Cerebellar cortex (tissue), 1 donor: ENCODE results near the gene OPRD1.
A peak's percentile ranks its signal among the peaks of the same experiment; 100 is the strongest.
"Not testable (repeated sequence)": the region's sequence is repeated elsewhere in the genome, so short reads cannot be mapped to it uniquely, and the experiment has no call there.

Experiments
- DNase-seq: peaks from one replicate; pipeline ENCODE4 v3.0.0-alpha.2; 2015; ENCODE audit warnings: low spot score

The OPRD1 gene

GRCh38 chr1:28801461-28801860 lies 10.5 kb upstream of the OPRD1 start:
- no peak for DNase-seq

DNA sequence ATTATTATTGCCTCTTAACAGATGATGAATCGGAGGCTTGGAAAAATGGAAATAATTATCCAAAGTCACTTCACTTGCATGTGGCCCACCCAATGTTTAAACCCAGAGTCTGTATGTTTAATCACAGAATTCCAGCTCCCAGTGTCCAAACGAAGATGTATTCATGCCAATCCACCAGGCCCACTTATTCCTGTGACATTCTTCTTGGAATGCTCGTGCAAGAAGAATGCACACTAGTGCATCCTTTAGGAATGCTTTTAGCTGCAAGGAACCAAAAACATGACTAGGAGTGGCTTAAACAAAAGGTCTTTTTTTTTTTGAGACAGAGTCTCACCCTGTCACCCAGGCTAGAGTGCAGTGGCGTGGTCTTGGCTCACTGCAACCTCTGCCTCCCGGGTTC lies 8.9 kb upstream of the OPRD1 start:
- no peak for DNase-seq

GRCh38 chr1:28803662-28804061 lies 8.3 kb upstream of the OPRD1 start:
- no peak for DNase-seq

- no peak for DNase-seq
Measured at GRCh38 chr1:28804071-28804470, 7.9 kb upstream of the OPRD1 start.

DNA sequence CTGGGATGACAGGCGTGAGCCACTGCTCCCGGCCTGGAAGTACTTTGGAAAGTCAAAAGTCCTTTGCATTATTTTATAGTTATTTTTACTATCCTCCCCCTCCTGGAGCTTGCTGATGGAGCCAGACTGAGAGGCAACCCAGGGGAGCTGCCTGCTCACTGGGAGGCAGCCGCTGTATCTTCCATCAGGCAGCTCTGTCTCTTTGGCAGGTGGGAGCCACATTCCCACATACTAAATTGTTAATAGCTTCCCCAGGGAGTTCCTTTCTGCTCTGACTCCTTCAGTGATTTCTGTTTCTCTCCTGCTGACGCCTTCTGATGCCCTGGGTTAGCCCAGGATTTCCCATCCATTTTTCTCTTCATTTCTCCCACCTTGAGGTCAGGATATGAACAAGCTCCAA lies 4.9 kb upstream of the OPRD1 start:
- DNase-seq: no peak

DNA sequence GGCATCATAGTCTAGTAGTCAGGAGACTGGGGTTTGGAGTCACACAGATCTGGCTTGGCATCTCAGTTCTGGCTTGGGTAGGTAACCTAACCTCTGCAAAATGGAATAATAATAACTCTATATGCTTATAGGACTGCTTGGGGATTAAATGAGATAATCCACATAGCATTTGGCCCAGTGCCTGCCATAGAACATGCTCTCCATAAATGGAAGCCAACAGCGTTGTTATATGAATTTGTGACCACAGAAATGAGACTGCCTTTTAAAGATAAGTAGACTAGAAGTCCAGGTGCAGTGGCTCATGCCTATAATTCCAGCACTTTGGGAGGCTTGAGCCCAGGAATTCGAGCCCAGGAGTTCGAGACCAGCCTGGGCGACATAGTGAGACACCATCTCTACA lies 4.0 kb upstream of the OPRD1 start:
- no peak for DNase-seq

GRCh38 chr1:28811369-28811765 lies 603 bp upstream of the OPRD1 start:
- DNase-seq: no peak

DNA sequence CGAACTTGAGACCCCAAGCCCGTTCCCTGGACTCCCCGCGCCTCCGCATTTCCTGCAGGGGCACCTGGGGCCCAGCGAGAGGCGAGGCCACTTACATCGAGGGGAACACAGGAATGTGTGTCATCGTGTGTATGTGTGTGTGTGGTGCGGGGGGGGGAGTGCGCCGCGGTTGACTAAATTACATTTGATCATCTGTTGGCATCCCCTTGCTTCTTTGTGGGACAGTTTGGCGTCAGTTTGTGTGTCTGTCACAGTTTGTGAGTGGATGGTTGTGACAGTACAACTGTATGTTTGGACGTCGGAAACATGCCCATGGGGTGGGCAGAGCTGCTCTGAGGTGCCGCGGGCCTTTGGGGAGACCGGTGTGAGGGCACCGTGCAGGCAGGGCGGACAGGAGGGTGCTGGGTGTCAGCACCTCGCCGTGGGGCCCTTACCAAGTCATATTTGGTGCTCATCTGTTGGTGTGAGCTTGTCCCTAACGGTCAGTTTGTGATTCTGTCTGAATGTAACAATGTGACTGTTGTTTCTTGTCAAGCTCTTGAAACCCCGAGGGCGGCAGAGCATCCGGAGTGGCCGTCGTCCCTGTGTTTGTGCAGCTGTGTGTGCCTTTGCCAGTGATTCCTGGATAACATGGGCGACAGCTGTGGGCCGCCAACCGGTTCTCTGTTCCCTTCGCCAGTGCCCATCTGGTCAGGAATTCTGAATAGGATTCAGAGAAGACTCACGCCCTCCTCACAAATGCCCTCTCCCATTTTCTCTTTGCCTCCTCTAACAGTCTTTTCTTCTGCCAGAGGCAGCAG lies 899 bp downstream of the OPRD1 start:
- DNase-seq: no peak

GRCh38 chr1:28813931-28814465 lies 2.0 kb downstream of the OPRD1 start:
- no peak for DNase-seq

DNA sequence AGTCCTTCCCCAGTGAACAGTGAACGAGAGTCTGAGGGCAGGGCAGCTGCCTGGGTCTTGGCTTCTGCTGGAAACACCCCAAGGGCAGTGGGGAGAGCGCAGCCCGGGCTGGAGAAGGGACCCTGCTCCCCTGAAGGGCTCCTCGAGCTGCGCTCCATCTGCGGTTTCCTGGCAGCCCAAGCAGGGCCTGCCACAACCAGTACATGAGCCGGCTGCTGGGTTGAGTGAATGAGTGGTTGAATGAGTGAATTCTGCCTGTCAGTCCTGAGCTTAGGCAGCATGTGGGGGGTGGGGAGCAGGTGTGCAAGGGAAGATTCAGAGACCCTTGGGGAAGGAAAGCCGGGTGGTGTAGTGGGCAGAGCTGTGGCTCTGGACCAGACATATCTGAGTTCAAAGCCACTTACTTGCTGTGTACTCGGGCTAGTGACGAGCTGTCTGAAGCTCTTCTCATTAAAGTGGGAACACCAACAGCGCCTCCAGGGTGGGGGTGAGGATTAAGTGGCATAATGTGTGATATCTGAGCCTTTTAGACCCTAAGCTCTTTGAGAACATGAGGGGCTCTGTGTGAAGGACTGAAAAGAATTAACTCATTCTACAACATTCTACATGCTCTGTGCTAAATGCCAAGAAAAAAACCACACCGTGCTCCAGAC lies 3.7 kb downstream of the OPRD1 start:
- no peak for DNase-seq

DNA sequence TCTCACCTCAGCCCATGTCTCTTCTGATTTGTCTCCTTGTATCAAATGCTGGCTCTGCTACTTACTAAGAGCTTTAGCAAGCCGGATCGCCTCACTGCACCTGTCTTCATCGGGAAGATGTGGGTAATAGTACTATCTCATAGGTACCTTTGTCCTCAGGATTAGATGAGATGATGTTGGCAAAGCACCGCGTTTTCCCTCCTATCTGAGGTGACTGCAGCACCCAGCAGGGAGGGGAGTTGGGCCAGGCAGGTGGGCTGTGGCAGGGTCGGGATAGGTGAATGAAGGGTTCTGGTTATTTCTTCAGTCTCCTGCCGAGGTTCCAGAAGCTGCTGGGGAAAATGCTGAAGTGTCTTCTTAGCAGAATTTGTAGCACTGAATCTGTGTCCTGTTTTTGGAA lies 5.2 kb downstream of the OPRD1 start:
- no peak for DNase-seq

DNA sequence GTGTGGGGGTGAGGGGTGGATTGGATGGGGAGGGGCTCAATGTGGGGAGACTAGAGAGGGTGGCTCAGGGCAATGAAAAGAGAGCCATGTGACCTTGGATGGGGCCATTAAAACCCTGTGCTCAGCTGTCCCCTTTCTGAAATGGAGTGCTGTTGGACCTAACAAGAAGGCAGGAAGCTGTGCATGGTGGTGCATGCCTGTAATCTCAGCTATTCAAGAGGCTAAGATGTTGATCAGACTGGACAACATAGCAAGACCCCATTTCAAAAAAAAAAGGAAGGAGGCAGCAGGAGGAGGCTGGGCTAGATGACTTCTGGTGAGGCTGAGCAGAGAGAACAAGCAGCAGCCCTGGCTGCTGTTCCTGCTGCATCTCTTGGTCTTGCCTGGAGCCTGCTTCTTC lies 7.0 kb downstream of the OPRD1 start:
- DNase-seq: no peak

GRCh38 chr1:28822799-28823198 lies 10.8 kb downstream of the OPRD1 start:
- DNase-seq: no peak

GRCh38 chr1:28824061-28824460 lies 12.1 kb downstream of the OPRD1 start:
- DNase-seq: not testable (repeated sequence)

GRCh38 chr1:28828227-28828858 lies 16.4 kb downstream of the OPRD1 start:
- DNase-seq: not testable (repeated sequence)

GRCh38 chr1:28830814-28831213 lies 18.8 kb downstream of the OPRD1 start:
- DNase-seq: no peak

DNA sequence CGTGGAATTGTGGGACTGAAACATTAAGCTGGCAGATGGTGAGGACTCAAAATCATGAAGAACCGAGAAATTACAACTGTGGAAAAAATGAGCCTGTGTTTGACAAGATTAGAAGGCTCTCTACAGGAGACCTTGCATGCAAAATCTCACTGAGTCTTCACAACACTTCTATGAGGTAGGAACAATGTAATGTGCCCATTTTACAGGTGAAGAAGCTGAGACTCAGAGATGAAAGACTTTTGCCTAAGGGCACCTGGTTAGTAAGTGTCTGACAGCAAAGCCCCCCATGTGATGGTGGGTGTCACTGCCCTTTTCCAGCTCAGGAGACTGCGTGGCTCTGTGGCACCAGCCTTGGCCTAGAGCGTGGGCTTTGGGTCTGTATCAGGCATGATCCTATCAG lies 21.0 kb downstream of the OPRD1 start:
- DNase-seq: no peak

DNA sequence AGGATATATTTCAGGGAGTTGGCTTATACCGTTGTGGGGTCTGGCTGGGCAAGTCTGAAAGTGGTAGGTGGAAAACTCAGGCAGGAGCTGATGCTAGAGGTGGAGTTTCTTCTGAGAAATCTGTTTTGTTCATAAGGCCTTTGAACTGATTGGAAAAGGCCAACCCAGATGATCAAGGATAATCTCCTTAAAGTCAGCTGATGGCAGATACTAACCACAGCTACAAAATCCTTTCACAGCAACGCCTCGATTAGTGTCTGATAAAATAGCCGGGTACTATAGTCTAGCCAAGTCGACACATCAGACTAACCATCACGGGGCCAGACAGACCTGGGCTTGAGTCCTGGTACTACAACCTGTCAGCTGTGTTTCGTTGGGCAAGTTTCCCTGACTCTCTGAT lies 21.4 kb downstream of the OPRD1 start:
- no peak for DNase-seq

DNA sequence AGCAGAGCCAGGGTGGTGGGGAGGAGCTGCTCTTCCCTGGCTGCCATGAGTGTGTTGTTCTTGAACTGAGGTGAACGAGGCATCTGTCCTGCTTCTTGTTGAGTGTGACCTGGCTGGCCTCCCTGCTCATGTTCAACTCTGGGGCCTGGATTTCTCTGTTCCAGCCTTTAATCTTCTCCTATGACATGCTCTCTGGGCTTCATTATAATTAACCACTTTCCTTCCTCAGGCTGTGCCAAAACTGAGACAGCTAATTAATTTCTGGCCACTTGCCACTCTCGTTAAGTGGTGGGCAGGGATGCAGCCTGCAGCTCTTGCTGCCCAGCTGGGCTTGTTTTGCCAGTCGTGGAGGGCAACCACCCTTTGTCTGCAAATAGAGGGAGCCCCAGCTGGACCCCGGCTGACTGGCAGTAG lies 23.3 kb downstream of the OPRD1 start:
- peak; percentile 70 for DNase-seq

DNA sequence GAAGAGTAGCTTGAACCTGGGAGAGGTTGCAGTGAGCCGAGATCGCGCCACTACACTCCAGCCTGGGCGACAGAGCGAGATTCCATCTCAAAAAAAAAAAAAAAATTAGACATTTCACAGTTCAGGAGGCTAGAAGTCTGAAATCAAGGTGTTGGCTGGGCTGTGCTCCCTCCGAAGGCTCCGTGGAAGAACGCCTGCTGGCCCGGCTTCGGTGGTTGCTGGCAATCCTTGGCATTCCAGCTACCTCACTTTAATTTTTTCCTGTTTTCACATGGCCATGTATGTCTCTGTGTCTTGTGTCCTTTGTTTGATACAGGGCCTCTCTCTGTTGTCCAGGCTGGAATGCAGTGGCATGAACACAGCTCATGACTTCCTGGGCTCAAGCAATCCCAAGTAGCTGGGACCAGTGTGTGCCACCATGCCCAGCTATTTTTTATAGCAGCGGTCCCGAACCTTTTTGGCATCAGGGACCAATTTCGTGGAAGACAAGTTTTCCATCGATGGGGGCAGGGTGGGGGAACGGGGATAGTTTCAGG lies 24.5 kb downstream of the OPRD1 start:
- DNase-seq: no peak

GRCh38 chr1:28840928-28841544 lies 29.1 kb downstream of the OPRD1 start:
- no peak for DNase-seq
